WTC11 (cell line): ENCODE measurements around the gene EIF2B5. TPM values are rescaled to one million over a fixed set of nuclear protein-coding genes. Genes with fewer than 3 reads are reported as not detected.

ENCODE experiments used
- ATAC-seq: fragments of 200-7000 bp; cut with Tn5 transposase; 2 replicates; pipeline ENCODE4 v1.10.0; 2021; ENCODE audit warnings: mild to moderate bottlenecking, moderate library complexity
- CTCF ChIA-PET: fragments of 300-600 bp; sonication (Branson Sonifier 250); formaldehyde crosslinking; loops from one replicate; lab custom pipeline; 2021; ENCODE audit warnings: antibody characterized with exemption; lab: Charles Lee
- POLR2A ChIA-PET: fragments of 350-600 bp; sonication (Branson Sonifier 250); formaldehyde crosslinking; loops from one replicate; lab custom pipeline; 2021; ENCODE audit warnings: antibody characterized with exemption; lab: Charles Lee
- DNase-seq: peaks from one replicate; pipeline ENCODE4 v3.0.0; 2021; ENCODE audit warnings: low spot score
- H3K27ac Mint-ChIP-seq: 2 replicates; pipeline ENCODE4 v1.8.0; 2021; ENCODE audit warnings: mixed read lengths
- H3K27me3 Mint-ChIP-seq: 2 replicates; pipeline ENCODE4 v1.8.0; 2021; ENCODE audit warnings: low read depth, mild to moderate bottlenecking, moderate library complexity, mixed read lengths
- H3K36me3 Mint-ChIP-seq: 2 replicates; pipeline ENCODE4 v1.8.0; 2021; ENCODE audit warnings: mixed read lengths
- H3K4me1 Mint-ChIP-seq: 2 replicates; pipeline ENCODE4 v1.8.0; 2022; ENCODE audit warnings: mixed read lengths
- H3K4me3 Mint-ChIP-seq: 2 replicates; pipeline ENCODE4 v1.8.0; 2021; ENCODE audit warnings: mild to moderate bottlenecking, moderate library complexity, mixed read lengths
- H3K9me3 Mint-ChIP-seq: 2 replicates; pipeline ENCODE4 v1.8.0; 2021; ENCODE audit warnings: mixed read lengths
- EMX1 ChIP-seq: fragments of 250-450 bp; sonication (Bioruptor Pico); IDR thresholded peaks from 2 replicates; pipeline ENCODE4 v1.8.0; 2021; ENCODE audit warnings: mild to moderate bottlenecking
- ESRRA ChIP-seq: sonication (generic); formaldehyde crosslinking; IDR thresholded peaks from 2 replicates; pipeline ENCODE4 v1.8.1; 2022; ENCODE audit warnings: mild to moderate bottlenecking, missing genetic modification reagents, borderline replicate concordance
- FOXJ3 ChIP-seq: sonication (generic); formaldehyde crosslinking; IDR thresholded peaks from 2 replicates; pipeline ENCODE4 v1.9.0; 2021; ENCODE audit warnings: missing genetic modification reagents, mild to moderate bottlenecking, borderline replicate concordance
- GTF2I ChIP-seq: fragments of 250-450 bp; sonication (Bioruptor Pico); conservative IDR thresholded peaks from 2 replicates; pipeline ENCODE4 v1.4.0; 2021; ENCODE audit warnings: mild to moderate bottlenecking
- NFATC4 ChIP-seq: fragments of 250-450 bp; sonication (Bioruptor Pico); IDR thresholded peaks from 2 replicates; pipeline ENCODE4 v1.9.0; 2021; ENCODE audit warnings: mild to moderate bottlenecking
- NFYB ChIP-seq: sonication (generic); formaldehyde crosslinking; conservative IDR thresholded peaks from 2 replicates; pipeline ENCODE4 v1.8.0; 2022; ENCODE audit warnings: low read depth, missing genetic modification reagents
- NR2C2 ChIP-seq: sonication (generic); formaldehyde crosslinking; IDR thresholded peaks from 2 replicates; pipeline ENCODE4 v1.8.0; 2022; ENCODE audit warnings: mild to moderate bottlenecking, missing genetic modification reagents
- NR3C1 ChIP-seq: sonication (generic); formaldehyde crosslinking; conservative IDR thresholded peaks from 2 replicates; pipeline ENCODE4 v1.8.1; 2023; ENCODE audit warnings: low read depth, mild to moderate bottlenecking, missing genetic modification reagents
- PRDM15 ChIP-seq: sonication (generic); formaldehyde crosslinking; IDR thresholded peaks from 2 replicates; pipeline ENCODE4 v1.8.0; 2022; ENCODE audit warnings: missing genetic modification reagents
- PRRX2 ChIP-seq: fragments of 250-450 bp; sonication (Bioruptor Pico); IDR thresholded peaks from 2 replicates; pipeline ENCODE4 v1.8.0; 2021; ENCODE audit warnings: mild to moderate bottlenecking
- RELA ChIP-seq: sonication (generic); formaldehyde crosslinking; IDR thresholded peaks from 2 replicates; pipeline ENCODE4 v1.8.1; 2022; ENCODE audit warnings: missing genetic modification reagents, mild to moderate bottlenecking, borderline replicate concordance
- SP1 ChIP-seq: sonication (generic); formaldehyde crosslinking; conservative IDR thresholded peaks from 2 replicates; pipeline ENCODE4 v1.8.1; 2022; ENCODE audit warnings: missing genetic modification reagents
- TP53 ChIP-seq: sonication (generic); formaldehyde crosslinking; IDR thresholded peaks from 2 replicates; pipeline ENCODE4 v1.8.1; 2023; ENCODE audit warnings: mild to moderate bottlenecking, missing genetic modification reagents
- ZBTB43 ChIP-seq: sonication (generic); formaldehyde crosslinking; IDR thresholded peaks from 2 replicates; pipeline ENCODE4 v1.8.1; 2023; ENCODE audit warnings: mild to moderate bottlenecking, missing genetic modification reagents
- ZNF138 ChIP-seq: sonication (generic); formaldehyde crosslinking; conservative IDR thresholded peaks from 2 replicates; pipeline ENCODE4 v1.8.1; 2022; ENCODE audit warnings: mild to moderate bottlenecking, moderate library complexity, missing genetic modification reagents
- ZNF219 ChIP-seq: sonication (generic); formaldehyde crosslinking; IDR thresholded peaks from 2 replicates; pipeline ENCODE4 v1.8.0; 2023; ENCODE audit warnings: missing genetic modification reagents, mild to moderate bottlenecking, borderline replicate concordance
- ZNF317 ChIP-seq: sonication (generic); formaldehyde crosslinking; IDR thresholded peaks from 2 replicates; pipeline ENCODE4 v1.8.1; 2023; ENCODE audit warnings: low read depth, mild to moderate bottlenecking, moderate library complexity, missing genetic modification reagents, borderline replicate concordance
- ZNF423 ChIP-seq: fragments of 250-450 bp; sonication (Bioruptor Pico); IDR thresholded peaks from 2 replicates; pipeline ENCODE4 v2.1.2; 2022; ENCODE audit warnings: mild to moderate bottlenecking, moderate library complexity
- ZNF532 ChIP-seq: fragments of 250-450 bp; sonication (Bioruptor Pico); IDR thresholded peaks from 2 replicates; pipeline ENCODE4 v1.9.0; 2021; ENCODE audit warnings: mild to moderate bottlenecking, borderline replicate concordance
- total RNA-seq: library from RNA; stranded (reverse); gene quantifications from 3 replicates; pipeline ENCODE4 v1.2.3, GENCODE V29; 2021
- TF ChIP-seq, protein P1 (sequence below): fragments of 200-600 bp; IDR thresholded peaks from 2 replicates; pipeline ENCODE4 v1.8.0; 2022; ENCODE audit warnings: antibody characterized with exemption
- TF ChIP-seq, protein P2 (sequence below): sonication (generic); formaldehyde crosslinking; IDR thresholded peaks from 2 replicates; pipeline ENCODE4 v1.8.0; 2023; ENCODE audit warnings: mild to moderate bottlenecking, missing genetic modification reagents

The EIF2B5 gene
- total RNA-seq, 1 experiment from 2014 or later, result 42.3 TPM

DNA sequence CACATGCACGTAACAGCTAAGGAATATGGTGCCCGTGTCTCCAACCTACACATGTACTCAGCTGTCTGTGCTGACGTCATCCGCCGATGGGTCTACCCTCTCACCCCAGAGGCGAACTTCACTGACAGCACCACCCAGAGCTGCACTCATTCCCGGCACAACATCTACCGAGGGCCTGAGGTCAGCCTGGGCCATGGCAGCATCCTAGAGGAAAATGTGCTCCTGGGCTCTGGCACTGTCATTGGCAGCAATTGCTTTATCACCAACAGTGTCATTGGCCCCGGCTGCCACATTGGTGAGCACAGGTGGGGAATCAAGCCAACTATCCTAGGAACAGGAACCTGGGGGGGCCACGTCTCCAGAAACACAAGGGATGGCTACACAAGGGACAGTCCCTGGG, 5.3 kb downstream of the EIF2B5 start:
- DNase-seq (no peak), ATAC-seq (no peak)
- Mint-ChIP-seq H3K4me3 (no peak overlapping the region), H3K9me3 (no peaks in the 10 kb centered on the region), H3K4me1 (peaks cover 12% of the 10 kb centered on the region), H3K27me3 (no peaks in the 10 kb centered on the region), H3K27ac (no peak overlapping the region), H3K36me3 (peaks cover 42% of the 10 kb centered on the region)
- TF ChIP-seq NR3C1 (CRISPR knock-in tag) (no peak), ZNF423 (CRISPR knock-in tag) (no peak), TP53 (CRISPR knock-in tag) (no peak), ZNF219 (CRISPR knock-in tag) (no peak), ZNF317 (CRISPR knock-in tag) (no peak), ZNF138 (no peak), ZNF532 (CRISPR knock-in tag) (no peak), ZBTB43 (CRISPR knock-in tag) (no peak)
- TF ChIP-seq, protein P1, sequence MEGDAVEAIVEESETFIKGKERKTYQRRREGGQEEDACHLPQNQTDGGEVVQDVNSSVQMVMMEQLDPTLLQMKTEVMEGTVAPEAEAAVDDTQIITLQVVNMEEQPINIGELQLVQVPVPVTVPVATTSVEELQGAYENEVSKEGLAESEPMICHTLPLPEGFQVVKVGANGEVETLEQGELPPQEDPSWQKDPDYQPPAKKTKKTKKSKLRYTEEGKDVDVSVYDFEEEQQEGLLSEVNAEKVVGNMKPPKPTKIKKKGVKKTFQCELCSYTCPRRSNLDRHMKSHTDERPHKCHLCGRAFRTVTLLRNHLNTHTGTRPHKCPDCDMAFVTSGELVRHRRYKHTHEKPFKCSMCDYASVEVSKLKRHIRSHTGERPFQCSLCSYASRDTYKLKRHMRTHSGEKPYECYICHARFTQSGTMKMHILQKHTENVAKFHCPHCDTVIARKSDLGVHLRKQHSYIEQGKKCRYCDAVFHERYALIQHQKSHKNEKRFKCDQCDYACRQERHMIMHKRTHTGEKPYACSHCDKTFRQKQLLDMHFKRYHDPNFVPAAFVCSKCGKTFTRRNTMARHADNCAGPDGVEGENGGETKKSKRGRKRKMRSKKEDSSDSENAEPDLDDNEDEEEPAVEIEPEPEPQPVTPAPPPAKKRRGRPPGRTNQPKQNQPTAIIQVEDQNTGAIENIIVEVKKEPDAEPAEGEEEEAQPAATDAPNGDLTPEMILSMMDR, result no peak
- CTCF ChIA-PET, result no interaction called here
- POLR2A ChIA-PET, result no interaction called here

GRCh38 chr3:184142199-184142598, 7.0 kb downstream of the EIF2B5 start:
- CTCF ChIA-PET, result no interaction called here
- Mint-ChIP-seq H3K27ac (no peak overlapping the region), H3K4me3 (no peak overlapping the region), H3K9me3 (no peaks in the 10 kb centered on the region), H3K36me3 (peaks cover 42% of the 10 kb centered on the region), H3K4me1 (no peaks in the 10 kb centered on the region), H3K27me3 (no peaks in the 10 kb centered on the region)
- ATAC-seq (no peak), DNase-seq (no peak)
- POLR2A ChIA-PET, result no interaction called here
- TF ChIP-seq SP1, result no peak
- no peak for TF ChIP-seq NFATC4
- no peak for TF ChIP-seq FOXJ3 (CRISPR knock-in tag)
- TF ChIP-seq, protein P1, result no peak
- TF ChIP-seq, protein P2, sequence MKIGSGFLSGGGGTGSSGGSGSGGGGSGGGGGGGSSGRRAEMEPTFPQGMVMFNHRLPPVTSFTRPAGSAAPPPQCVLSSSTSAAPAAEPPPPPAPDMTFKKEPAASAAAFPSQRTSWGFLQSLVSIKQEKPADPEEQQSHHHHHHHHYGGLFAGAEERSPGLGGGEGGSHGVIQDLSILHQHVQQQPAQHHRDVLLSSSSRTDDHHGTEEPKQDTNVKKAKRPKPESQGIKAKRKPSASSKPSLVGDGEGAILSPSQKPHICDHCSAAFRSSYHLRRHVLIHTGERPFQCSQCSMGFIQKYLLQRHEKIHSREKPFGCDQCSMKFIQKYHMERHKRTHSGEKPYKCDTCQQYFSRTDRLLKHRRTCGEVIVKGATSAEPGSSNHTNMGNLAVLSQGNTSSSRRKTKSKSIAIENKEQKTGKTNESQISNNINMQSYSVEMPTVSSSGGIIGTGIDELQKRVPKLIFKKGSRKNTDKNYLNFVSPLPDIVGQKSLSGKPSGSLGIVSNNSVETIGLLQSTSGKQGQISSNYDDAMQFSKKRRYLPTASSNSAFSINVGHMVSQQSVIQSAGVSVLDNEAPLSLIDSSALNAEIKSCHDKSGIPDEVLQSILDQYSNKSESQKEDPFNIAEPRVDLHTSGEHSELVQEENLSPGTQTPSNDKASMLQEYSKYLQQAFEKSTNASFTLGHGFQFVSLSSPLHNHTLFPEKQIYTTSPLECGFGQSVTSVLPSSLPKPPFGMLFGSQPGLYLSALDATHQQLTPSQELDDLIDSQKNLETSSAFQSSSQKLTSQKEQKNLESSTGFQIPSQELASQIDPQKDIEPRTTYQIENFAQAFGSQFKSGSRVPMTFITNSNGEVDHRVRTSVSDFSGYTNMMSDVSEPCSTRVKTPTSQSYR, result no peak
- TF ChIP-seq EMX1 (CRISPR knock-in tag), result no peak
- TF ChIP-seq RELA (CRISPR knock-in tag), result no peak
- TF ChIP-seq PRRX2 (CRISPR knock-in tag), result no peak
- no peak for TF ChIP-seq NFYB
- no peak for TF ChIP-seq ESRRA
- no peak for TF ChIP-seq GTF2I
- TF ChIP-seq NR2C2 (CRISPR knock-in tag), result no peak
- TF ChIP-seq PRDM15 (CRISPR knock-in tag), result no peak
